Lung (tissue), 12 donors: ENCODE data around the gene HSF2. TPM values are rescaled to one million over a fixed set of nuclear protein-coding genes. Genes with fewer than 3 reads are reported as not detected.

ENCODE experiments used
- ATAC-seq: fragments of 200-7000 bp; cut with Tn5 transposase; one replicate; pipeline ENCODE4 v1.9.1; 2020; ENCODE audit warnings: moderate number of reproducible peaks; ENCODE audit not compliant: insufficient read depth, low FRiP score
- DNase-seq, 3 donors: peaks; one replicate each; pipeline ENCODE4 v3.0.0-alpha.2; 2013 to 2017
- H3K27ac ChIP-seq, 2 donors: one replicate each; pipeline ENCODE4 v1.5.1; 2013; ENCODE audit warnings: mild to moderate bottlenecking in 2 of 2, moderate library complexity in 2 of 2, control low read depth in 1 of 2, inconsistent platforms in 1 of 2, low read depth in 1 of 2, low read length in 1 of 2
- H3K27me3 ChIP-seq, 3 donors: one replicate each; pipeline ENCODE4 v1.5.1; 2013; ENCODE audit warnings: low read length in 2 of 3; ENCODE audit not compliant: control insufficient read depth in 3 of 3, insufficient read depth in 3 of 3
- H3K36me3 ChIP-seq, 4 donors: one replicate each; pipeline ENCODE4 v1.5.1; 2013; ENCODE audit warnings: low read length in 4 of 4, mild to moderate bottlenecking in 1 of 4, moderate library complexity in 1 of 4; ENCODE audit not compliant: control insufficient read depth in 4 of 4, insufficient read depth in 4 of 4
- H3K4me1 ChIP-seq, 5 donors: one replicate each; pipeline ENCODE4 v1.5.1; 2013; ENCODE audit warnings: low read length in 5 of 5, mild to moderate bottlenecking in 2 of 5, moderate library complexity in 1 of 5; ENCODE audit not compliant: control insufficient read depth in 5 of 5, insufficient read depth in 5 of 5
- H3K4me3 ChIP-seq: one replicate; pipeline ENCODE4 v1.5.1; 2013; ENCODE audit warnings: mild to moderate bottlenecking, control low read depth, moderate library complexity
- H3K9ac ChIP-seq, 2 donors: one replicate each; pipeline ENCODE4 v1.5.1; 2013; ENCODE audit warnings: low read length in 2 of 2, control low read depth in 1 of 2; ENCODE audit not compliant: insufficient read depth in 1 of 2
- H3K9me3 ChIP-seq, 4 donors: one replicate each; pipeline ENCODE4 v1.5.1; 2013; ENCODE audit warnings: low read length in 3 of 4, mild to moderate bottlenecking in 1 of 4, moderate library complexity in 1 of 4; ENCODE audit not compliant: control insufficient read depth in 4 of 4, insufficient read depth in 3 of 4
- CTCF ChIP-seq: IDR thresholded peaks from 2 replicates; pipeline ENCODE4 v1.5.1; 2012; ENCODE audit warnings: mild to moderate bottlenecking; ENCODE audit errors: control extremely low read depth, extremely low read depth
- WGBS, 2 donors: extraction: QIAGEN DNeasy Blood & Tissue Kit; methylation state at CpG; one replicate each; pipeline ENCODE4 v1.1.7; 2013; 5-methylcytosine and 5-hydroxymethylcytosine counted together
- polyA plus RNA-seq, 2 donors: library from polyadenylated mRNA; stranded (reverse); fragments of 200-250 nt; gene quantifications; one replicate each; pipeline ENCODE4 v1.2.1, GENCODE V29; 2013
- total RNA-seq, 2 donors: library from RNA; depleted of rRNA in 1 of 2; stranded (reverse); fragments of >200 nt in 1 of 2; gene quantifications; one replicate each; pipeline ENCODE4 v1.2.1, GENCODE V29; 2014 to 2021
- donor health status: control.
- donor health status: control.
- donor health status: Bipolar disorder and iron deficiency.
- donor health status: healthy.
- donor health status: DM: yes; HTN: yes; CAD: no.

HSF2 gene
- total and polyA plus RNA-seq, 4 donors, result 7.0 to 36.8 (median 8.7) TPM

GRCh38 chr6:122361314-122361979, 38.0 kb upstream of the HSF2 start:
- no peaks in the 10 kb centered on the region for H3K27me3 ChIP-seq
- H3K9ac ChIP-seq, result no peak overlapping the region
- peaks cover 0 to 6% (median 0%) of the 10 kb centered on the region in 5 donors for H3K4me1 ChIP-seq
- no peak for DNase-seq
- WGBS, 2 donors, result 86 to 89% methylated on average over 15 of the region's 15 CpGs
- TF ChIP-seq CTCF, result no peak
- H3K36me3 ChIP-seq, result no peaks in the 10 kb centered on the region
- H3K27ac ChIP-seq, result no peak overlapping the region
- no peak for ATAC-seq
- H3K9me3 ChIP-seq, result peaks cover 0 to 5% (median 0%) of the 10 kb centered on the region in 4 donors
- H3K4me3 ChIP-seq, result no peak overlapping the region

GRCh38 chr6:122363769-122364483, 35.5 kb upstream of the HSF2 start:
- WGBS, 2 donors, result 83 to 87% methylated on average over 6 of the region's 6 CpGs
- no peak overlapping the region for H3K4me3 ChIP-seq
- H3K27me3 ChIP-seq, result no peaks in the 10 kb centered on the region
- H3K4me1 ChIP-seq, result peaks cover 0 to 6% (median 0%) of the 10 kb centered on the region in 5 donors
- no peak overlapping the region for H3K9ac ChIP-seq
- DNase-seq (no peak), ATAC-seq (no peak)
- TF ChIP-seq CTCF, result no peak
- peaks cover 0 to 5% (median 0%) of the 10 kb centered on the region in 4 donors for H3K9me3 ChIP-seq
- H3K36me3 ChIP-seq, result no peaks in the 10 kb centered on the region
- H3K27ac ChIP-seq, result no peak overlapping the region

GRCh38 chr6:122365775-122366403, 33.6 kb upstream of the HSF2 start:
- no peak overlapping the region for H3K4me3 ChIP-seq
- no peaks in the 10 kb centered on the region for H3K36me3 ChIP-seq
- no peak for TF ChIP-seq CTCF
- WGBS, 2 donors, result 87 to 93% methylated on average over 8 of the region's 8 CpGs
- no peak overlapping the region for H3K27ac ChIP-seq
- no peak overlapping the region for H3K9ac ChIP-seq
- no peaks in the 10 kb centered on the region for H3K27me3 ChIP-seq
- peaks cover 0 to 5% (median 0%) of the 10 kb centered on the region in 4 donors for H3K9me3 ChIP-seq
- ATAC-seq, result no peak
- peaks cover 0 to 6% (median 0%) of the 10 kb centered on the region in 5 donors for H3K4me1 ChIP-seq
- DNase-seq, result no peak
